LNCaP clone FGC (cell line): ENCODE results near the gene ARHGEF28.

Experiments used
- DNase-seq: peaks from one replicate; pipeline ENCODE4 v3.0.0-alpha.2; 2011; ENCODE audit warnings: low read depth
- H3K4me3 ChIP-seq: 2 replicates; pipeline ENCODE4 v1.5.1; 2011; ENCODE audit warnings: mild to moderate bottlenecking, low read depth, low read length, control low read depth
- TF ChIP-seq, protein P1 (sequence below): IDR thresholded peaks from 2 replicates; pipeline ENCODE4 v1.5.1; 2012; ENCODE audit warnings: mild to moderate bottlenecking; ENCODE audit not compliant: control insufficient read depth, insufficient read depth; ENCODE audit errors: extremely low read depth

Gene ARHGEF28

DNA sequence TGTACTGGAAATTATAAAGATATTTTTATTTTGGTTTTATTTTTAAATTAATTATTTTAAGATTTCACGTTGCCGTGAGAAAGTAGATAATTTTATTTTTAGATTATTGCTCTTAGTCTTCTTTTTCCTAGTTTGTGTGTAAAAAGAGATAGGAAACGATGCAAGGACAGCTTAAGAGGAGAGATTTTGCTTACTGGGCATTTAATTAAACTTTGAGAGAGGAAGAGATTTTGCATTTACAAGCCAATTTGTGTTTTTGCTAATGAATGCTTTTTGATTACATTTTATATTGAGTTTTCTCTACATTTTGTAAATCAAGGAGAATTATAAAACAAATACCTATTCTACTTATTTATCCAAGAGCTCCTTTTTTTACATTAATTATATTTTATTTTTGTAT lies 64.0 kb downstream of the ARHGEF28 start:
- no peak overlapping the region for H3K4me3 ChIP-seq
- TF ChIP-seq, protein P1, sequence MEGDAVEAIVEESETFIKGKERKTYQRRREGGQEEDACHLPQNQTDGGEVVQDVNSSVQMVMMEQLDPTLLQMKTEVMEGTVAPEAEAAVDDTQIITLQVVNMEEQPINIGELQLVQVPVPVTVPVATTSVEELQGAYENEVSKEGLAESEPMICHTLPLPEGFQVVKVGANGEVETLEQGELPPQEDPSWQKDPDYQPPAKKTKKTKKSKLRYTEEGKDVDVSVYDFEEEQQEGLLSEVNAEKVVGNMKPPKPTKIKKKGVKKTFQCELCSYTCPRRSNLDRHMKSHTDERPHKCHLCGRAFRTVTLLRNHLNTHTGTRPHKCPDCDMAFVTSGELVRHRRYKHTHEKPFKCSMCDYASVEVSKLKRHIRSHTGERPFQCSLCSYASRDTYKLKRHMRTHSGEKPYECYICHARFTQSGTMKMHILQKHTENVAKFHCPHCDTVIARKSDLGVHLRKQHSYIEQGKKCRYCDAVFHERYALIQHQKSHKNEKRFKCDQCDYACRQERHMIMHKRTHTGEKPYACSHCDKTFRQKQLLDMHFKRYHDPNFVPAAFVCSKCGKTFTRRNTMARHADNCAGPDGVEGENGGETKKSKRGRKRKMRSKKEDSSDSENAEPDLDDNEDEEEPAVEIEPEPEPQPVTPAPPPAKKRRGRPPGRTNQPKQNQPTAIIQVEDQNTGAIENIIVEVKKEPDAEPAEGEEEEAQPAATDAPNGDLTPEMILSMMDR, result no peak
- DNase-seq, result no peak

DNA sequence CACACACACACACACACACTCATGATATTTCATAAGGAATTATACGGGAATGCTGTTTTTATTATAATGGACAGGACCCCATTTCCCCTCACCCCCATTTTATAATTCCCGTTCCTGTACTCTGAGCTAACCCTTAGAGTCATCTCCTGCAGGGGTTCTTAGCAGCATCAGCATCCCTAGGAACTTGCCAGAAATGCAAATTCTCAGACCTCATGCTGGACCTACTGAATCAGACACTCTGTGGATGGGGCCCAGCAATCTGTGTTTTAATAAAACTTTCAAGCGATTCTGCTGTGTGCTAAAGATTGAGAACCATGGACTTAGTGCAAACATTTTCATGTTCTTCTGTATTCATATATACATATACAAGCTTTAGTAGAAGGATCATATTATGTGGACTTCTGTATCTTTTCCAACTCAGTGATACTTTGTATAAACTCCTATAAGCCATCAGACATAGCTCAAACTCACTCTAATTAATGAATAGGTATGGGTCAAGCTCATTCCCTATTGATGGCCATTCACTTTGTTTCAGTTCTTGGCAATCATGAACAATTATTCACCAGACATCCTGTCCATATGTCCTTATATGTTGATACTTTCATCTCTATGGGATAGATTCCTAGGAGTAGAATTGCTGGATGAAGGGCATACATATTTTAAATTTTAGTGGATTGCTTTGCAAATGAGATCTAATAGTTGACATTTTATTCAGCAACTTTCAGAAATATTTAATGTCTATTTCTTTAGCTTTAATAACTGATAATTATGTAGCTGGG lies 65.5 kb downstream of the ARHGEF28 start:
- no peak for DNase-seq
- no peak overlapping the region for H3K4me3 ChIP-seq
- TF ChIP-seq, protein P1, result no peak

GRCh38 chr5:73692166-73692640 lies 66.2 kb downstream of the ARHGEF28 start:
- H3K4me3 ChIP-seq, result no peak overlapping the region
- TF ChIP-seq, protein P1, result no peak
- no peak for DNase-seq

DNA sequence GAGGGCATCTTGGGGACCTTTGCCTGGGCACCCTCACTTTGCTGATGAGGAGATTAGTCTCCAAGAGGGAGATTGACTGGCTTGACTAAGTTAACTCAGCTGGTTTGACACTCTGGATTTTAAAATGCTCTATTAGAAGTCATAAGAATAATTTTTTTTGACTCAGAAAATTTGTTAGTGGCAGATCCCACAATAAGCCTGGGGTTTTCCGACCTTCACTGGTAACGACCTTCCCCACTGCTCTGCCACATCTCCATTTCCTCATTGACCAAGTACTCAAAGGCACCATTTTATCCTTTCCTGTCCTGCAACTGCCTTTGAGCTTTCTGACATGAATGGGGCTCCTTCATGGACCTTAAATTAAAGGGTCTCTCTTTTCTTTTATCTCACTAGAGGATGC lies 67.0 kb downstream of the ARHGEF28 start:
- DNase-seq, result no peak
- TF ChIP-seq, protein P1, result no peak
- no peak overlapping the region for H3K4me3 ChIP-seq

- TF ChIP-seq, protein P1, result peak; percentile 70
- no peak for DNase-seq
- H3K4me3 ChIP-seq, result no peak overlapping the region
These were observed 67.6 kb downstream of the ARHGEF28 start for GRCh38 chr5:73693573-73694061.

DNA sequence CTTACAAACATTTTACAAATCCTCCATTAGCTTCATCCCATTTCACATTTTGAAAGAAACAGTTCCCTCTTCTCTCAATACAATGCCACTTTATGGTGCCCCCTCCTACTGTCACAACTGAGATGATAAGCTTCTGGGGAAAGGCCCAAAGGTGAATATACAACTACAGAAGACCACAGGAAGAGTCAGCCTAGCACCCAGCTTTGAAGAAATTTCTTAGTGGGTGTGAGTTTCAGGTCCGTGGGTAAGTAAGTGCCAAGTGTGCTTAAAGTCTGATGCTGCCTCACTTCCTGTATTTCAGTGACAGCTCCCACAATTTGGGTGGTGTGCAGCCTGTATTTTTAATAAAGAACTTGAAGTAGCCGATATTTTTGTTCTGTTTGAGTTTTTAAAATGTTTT lies 68.1 kb downstream of the ARHGEF28 start:
- no peak for DNase-seq
- TF ChIP-seq, protein P1, result no peak
- no peak overlapping the region for H3K4me3 ChIP-seq
